BE2C (cell line): ENCODE measurements around the gene KLHL35.

Experiments
- DNase-seq: peaks from one replicate; pipeline ENCODE4 v3.0.0-alpha.2; 2020
- H3K27me3 ChIP-seq: fragments of 250-450 bp; sonication (Bioruptor Pico); 2 replicates; pipeline ENCODE4 v1.5.1; 2020; ENCODE audit warnings: mild to moderate bottlenecking
- H3K36me3 ChIP-seq: fragments of 250-450 bp; sonication (Bioruptor Pico); 2 replicates; pipeline ENCODE4 v1.5.1; 2020; ENCODE audit warnings: mild to moderate bottlenecking
- H3K4me1 ChIP-seq: fragments of 250-450 bp; sonication (Bioruptor Pico); 2 replicates; pipeline ENCODE4 v1.5.1; 2020
- H3K4me3 ChIP-seq: 2 replicates; pipeline ENCODE4 v1.5.1; 2011; ENCODE audit warnings: low read depth, low read length
- H3K9me3 ChIP-seq: fragments of 250-450 bp; sonication (Bioruptor Pico); 2 replicates; pipeline ENCODE4 v1.5.1; 2020
- TF ChIP-seq, protein P1 (sequence below): IDR thresholded peaks from 2 replicates; pipeline ENCODE4 v1.5.1; 2012; ENCODE audit warnings: mild to moderate bottlenecking, low read depth, low read length

KLHL35 gene

GRCh38 chr11:75399344-75400145 lies 33.5 kb downstream of the KLHL35 start, which contains the start of gene RPS3:
Gene RPS3, plus strand, starts transcription at chr11:75399518. Its CDS starts 30 bp downstream, at chr11:75399548.
- Histone ChIP-seq H3K9me3 (no peaks in the 10 kb centered on the region), H3K4me1 (peaks cover 24% of the 10 kb centered on the region), H3K27me3 (no peaks in the 10 kb centered on the region), H3K4me3 (peak within 1 kb of the TSS; percentile 100), H3K36me3 (peaks cover 46% of the 10 kb centered on the region)
- DNase-seq, result peak; percentile 93
- TF ChIP-seq, protein P1, sequence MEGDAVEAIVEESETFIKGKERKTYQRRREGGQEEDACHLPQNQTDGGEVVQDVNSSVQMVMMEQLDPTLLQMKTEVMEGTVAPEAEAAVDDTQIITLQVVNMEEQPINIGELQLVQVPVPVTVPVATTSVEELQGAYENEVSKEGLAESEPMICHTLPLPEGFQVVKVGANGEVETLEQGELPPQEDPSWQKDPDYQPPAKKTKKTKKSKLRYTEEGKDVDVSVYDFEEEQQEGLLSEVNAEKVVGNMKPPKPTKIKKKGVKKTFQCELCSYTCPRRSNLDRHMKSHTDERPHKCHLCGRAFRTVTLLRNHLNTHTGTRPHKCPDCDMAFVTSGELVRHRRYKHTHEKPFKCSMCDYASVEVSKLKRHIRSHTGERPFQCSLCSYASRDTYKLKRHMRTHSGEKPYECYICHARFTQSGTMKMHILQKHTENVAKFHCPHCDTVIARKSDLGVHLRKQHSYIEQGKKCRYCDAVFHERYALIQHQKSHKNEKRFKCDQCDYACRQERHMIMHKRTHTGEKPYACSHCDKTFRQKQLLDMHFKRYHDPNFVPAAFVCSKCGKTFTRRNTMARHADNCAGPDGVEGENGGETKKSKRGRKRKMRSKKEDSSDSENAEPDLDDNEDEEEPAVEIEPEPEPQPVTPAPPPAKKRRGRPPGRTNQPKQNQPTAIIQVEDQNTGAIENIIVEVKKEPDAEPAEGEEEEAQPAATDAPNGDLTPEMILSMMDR, result peak; percentile 19

DNA sequence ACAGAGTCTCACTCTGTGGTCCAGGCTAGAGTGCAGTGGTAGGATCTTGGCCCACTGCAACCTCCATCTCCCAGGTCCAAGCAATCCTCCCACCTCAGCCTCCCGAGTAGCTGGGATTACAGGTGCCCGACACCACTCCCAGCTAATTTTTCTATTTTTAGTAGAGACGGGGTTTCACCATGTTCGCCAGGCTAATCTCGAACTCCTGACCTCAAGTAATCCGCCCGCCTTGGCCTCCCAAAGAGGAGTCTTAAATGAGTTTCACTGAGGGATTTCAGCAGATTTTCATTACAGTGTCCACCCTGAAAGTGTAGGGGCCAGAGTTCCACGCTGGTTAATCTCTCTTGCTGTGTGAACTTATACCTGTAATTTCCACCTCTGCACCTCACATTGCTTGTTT lies 34.1 kb downstream of the KLHL35 start:
- TF ChIP-seq, protein P1, result no peak
- Histone ChIP-seq H3K36me3 (peaks cover 39% of the 10 kb centered on the region), H3K4me1 (peaks cover 18% of the 10 kb centered on the region), H3K9me3 (no peaks in the 10 kb centered on the region), H3K27me3 (no peaks in the 10 kb centered on the region), H3K4me3 (peak overlapping the region; percentile 100)
- no peak for DNase-seq

- no peak for DNase-seq
- no peak overlapping the region for H3K4me3 ChIP-seq
- H3K4me1 ChIP-seq, result no peaks in the 10 kb centered on the region
- no peaks in the 10 kb centered on the region for H3K27me3 ChIP-seq
- TF ChIP-seq, protein P1, result no peak
- no peaks in the 10 kb centered on the region for H3K36me3 ChIP-seq
- no peaks in the 10 kb centered on the region for H3K9me3 ChIP-seq
Measured at GRCh38 chr11:75394085-75394840, 38.7 kb downstream of the KLHL35 start.

- no peak for DNase-seq
- TF ChIP-seq, protein P1, result no peak
- Histone ChIP-seq H3K4me3 (no peak overlapping the region), H3K36me3 (no peaks in the 10 kb centered on the region), H3K27me3 (no peaks in the 10 kb centered on the region), H3K4me1 (peaks cover 4% of the 10 kb centered on the region), H3K9me3 (no peaks in the 10 kb centered on the region)
Measured at GRCh38 chr11:75389925-75390324, 43.1 kb downstream of the KLHL35 start.

- TF ChIP-seq, protein P1, result no peak
Measured at GRCh38 chr11:75389276-75389605, 43.8 kb downstream of the KLHL35 start.

More at GRCh38 chr11:75389276-75389605, 43.8 kb downstream of the KLHL35 start:
- Histone ChIP-seq H3K4me3 (no peak overlapping the region), H3K9me3 (no peaks in the 10 kb centered on the region), H3K36me3 (no peaks in the 10 kb centered on the region), H3K27me3 (no peaks in the 10 kb centered on the region), H3K4me1 (peaks cover 4% of the 10 kb centered on the region)
- DNase-seq, result no peak
